Anterior cingulate cortex (tissue), 58 donors: ENCODE data around the gene BTNL8.
A peak's percentile ranks its signal among the peaks of the same experiment; 100 is the strongest.

Source experiments
- DNase-seq, 58 donors: peaks; one replicate each; lab custom pipeline; 2025; lab: John Stamatoyannopoulos, UW

Gene BTNL8

DNA sequence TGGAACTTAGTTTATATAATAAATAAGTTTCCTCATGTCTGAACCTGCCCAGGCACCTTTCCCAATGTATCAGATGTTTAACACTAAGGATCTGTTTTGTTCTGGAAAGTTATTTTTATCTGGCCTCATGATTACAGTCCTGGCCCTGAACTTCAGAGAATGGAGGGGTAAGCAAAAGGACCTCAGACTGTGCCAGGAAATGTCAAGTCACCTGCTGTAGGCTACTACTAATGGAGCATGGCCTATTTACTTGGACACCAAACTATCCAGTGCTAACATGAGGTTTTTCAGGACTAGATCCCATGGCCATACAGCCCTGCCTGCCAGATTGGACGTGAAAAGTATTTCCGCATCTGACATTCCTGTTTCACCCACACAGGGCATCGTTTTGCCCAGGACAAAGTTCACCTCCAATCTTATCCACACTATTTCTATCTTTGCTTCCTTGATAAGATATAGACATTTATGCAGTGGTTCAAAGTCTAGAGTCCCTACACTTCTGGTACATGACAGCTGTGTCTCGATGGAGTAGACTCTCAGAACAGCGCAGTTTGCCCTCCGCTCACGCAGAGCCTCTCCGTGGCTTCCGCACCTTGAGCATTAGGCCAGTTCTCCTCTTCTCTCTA is at the start of gene BTNL8:
Gene BTNL8, plus strand, starts transcription at position 539 of the 626 bp plus-strand sequence. CDS start 152 bp downstream, outside the sequence.
- DNase-seq = no peak

- DNase-seq = no peak
Measured at GRCh38 chr5:180849827-180850226, 49.1 kb upstream of the BTNL8 start.

DNA sequence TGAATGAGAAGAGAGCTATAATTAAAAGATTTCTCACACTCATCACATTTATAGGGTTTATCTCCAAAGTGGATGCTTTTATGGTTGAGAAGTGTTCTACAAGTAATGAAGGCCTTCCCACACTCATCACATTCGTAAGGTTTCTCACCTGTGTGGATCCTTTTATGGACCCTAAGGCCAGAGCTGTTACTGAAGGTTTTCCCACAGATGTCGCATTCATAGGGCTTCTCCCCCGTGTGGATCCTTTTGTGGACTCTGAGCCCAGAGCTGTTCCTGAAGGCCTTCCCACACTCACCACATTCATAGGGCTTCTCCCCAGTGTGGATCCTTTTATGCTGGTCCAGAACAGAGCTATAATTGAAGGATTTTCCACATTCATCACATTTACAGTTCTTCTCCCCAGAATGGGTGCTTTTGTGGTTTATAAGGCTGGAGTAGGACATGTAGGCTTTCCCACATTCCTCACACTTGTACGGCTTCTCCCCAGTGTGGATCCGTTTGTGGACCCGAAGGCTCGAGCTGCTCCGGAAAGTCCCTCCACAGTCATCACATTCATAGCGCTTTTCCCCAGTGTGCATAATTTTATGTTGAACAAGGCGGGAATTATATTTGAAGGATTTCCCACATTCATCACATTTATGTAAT is 48.4 kb upstream of the BTNL8 start:
- no peak for DNase-seq

DNA sequence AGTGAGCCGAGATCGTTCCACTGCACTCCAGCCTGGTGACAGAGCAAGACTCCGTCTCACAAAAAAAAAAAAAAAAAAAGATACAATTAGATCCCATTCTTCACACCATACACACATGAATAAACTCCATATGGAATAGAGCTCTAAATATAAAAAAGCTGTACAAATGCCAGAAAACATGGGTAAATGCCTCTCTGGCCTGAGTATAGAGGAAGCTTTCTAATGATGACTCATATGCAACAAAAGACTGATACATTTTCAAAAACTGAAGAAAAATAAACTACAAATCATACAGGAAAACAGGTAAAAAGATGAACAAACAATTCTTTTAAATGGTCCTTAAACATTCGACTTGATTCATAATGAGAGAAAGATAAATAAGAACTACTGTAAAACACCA is 46.5 kb upstream of the BTNL8 start:
- DNase-seq = no peak

GRCh38 chr5:180853121-180853847 is 45.7 kb upstream of the BTNL8 start:
- DNase-seq = no peak

DNA sequence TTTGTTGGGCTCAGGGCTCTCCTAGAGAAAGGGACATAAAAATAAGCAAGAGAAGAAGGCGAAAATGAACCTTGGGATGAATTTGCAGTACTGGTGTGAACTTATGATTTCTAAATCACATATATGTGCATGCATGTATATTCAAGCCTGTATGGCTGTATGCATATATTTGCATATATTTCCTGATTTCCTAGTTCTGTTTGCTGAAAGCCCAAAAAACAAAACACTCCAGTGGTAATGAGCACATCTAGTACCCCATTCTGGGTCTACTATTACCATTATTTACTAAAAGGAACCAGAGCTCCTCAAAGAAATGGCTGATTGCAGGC is 45.1 kb upstream of the BTNL8 start:
- no peak for DNase-seq

DNA sequence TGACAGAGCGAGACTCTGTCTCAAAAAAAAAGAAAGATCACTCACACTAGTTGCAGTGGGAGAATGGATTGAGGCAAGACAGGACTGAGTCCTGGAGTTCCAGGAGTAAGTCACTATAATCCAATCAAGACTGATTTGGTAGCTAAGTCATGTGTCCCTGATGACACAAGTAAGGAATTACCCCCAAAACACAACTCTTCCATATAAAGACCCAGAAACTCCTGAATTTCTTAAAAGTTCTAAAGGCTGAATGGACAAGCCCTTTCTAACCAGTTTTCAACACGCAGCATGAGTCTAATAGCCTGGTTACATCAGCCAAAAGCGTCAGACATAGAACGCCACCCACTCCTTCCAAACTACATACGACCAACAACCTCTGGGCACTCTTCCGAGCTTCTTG is 40.4 kb upstream of the BTNL8 start:
- DNase-seq = no peak

DNA sequence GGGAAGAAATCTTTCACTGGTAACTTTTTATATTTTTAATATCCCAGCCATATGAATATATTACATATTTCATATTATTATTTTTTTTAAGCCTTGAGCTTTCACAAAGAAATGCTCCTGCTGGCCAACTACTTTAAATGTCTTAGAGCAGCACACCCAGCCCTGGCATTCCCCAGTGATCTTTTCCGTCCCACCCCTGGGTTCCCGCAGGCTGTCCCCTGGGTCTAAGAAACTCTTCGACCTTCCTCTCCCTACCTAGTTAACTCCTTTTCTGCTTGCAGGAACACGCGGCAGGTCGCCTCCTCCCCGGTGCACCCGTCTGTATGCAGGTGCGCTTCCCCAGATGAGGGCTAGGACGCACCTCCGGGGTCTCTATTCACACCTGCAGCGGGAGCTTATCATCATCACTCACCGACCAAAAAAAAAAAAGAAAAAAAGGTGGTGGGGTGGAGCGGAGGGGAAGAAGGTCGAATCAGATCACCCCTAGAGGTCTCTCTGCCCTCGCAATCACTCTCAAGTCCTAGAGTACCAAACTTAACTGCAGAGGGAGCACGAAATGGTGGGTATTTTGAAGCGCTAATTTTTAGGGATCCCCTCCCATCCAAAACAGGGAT is 38.6 kb upstream of the BTNL8 start:
- DNase-seq = no peak

DNA sequence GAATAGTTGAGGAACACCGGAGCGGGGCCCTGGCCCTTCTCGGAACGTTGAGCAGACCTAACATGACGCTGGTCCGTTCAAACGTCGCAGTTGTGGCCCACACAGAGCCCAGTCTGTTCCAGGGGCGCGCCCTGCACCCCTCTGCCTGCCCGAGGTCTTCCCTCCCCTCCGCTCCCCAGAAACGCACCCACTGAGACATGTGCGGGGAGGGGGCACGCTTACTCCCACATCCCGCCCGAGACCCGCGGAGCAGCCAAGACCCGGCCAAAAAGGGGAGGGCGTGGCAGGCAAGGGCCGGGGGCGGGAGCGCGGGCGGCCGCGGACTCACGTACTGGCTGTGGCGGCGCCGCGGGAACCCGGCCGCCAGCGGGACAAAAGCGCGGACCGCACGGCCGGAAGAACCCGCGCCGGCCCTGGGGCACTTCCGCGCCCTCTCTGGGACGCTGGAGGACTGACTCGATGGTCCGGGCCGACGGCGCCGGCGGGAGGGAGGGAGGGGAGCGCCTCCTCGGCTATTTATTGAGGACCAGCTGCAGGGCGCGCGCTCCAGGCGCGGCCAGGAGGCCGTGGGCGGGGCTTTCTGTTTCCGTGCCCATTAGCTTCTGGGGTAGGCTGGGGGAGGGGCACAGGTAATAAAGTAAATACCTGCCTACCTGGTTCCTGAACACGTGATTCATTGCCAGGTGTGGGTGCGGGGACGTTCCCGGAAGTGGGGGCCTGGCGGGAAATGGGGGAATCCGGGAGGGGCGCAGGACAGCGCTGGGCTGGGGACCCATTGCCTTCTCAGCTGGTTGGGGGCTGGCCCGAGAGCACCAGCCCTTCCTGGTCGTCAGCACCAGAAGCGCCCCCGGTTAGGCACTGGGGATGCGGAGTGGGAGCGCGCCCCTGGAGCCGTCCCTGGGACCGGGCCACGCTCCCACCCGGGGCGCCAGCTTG is 37.8 kb upstream of the BTNL8 start, which contains the start of gene ZFP62:
Gene ZFP62, minus strand, starts transcription at position 390 of the 936 bp plus-strand sequence. Its CDS starts 57 bp downstream, at position 333.
- DNase-seq = peak in 57 of 58 donors; percentile 31 to 92 (median 79)

DNA sequence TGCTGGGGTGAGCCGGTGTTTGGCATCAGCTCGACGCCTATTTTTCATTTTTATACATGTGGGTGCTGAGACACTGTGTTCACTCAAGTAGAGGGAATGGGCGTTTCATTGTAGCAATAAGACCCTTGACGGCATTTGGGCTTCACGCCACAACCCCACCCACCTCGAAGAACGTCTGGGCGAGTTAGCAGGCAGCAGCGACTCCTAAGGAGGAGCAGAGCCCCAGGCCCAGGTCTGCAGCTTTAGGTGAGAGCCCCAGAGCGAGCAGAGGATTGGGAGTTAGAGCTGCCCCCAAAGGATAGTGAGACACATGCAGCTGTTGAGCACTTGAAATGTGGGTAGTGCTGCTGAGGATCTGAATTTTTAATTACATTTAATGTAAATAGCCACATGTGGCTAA is 36.3 kb upstream of the BTNL8 start:
- DNase-seq = no peak

GRCh38 chr5:180865981-180866695 is 32.8 kb upstream of the BTNL8 start:
- peak in 1 of 58 donors; percentile 11 for DNase-seq

DNA sequence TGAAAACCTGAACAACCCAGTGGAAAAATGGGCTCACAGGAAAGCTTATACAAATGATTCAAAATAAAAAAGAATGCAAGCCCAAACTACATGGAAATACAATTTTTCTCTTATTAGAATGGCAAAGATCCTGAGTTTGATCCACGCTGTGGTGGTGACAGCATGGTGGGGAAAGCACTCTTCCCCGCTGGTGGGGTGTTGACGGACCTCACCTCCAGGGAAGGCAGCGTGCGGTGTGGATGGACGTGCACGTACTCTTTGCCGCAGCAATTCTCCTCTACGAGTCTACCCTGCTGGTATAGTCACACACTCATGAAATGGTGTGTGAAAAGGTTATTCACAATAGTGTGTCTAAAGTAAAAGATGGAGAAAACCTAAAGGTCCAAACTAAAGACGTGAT is 32.0 kb upstream of the BTNL8 start:
- no peak for DNase-seq

DNA sequence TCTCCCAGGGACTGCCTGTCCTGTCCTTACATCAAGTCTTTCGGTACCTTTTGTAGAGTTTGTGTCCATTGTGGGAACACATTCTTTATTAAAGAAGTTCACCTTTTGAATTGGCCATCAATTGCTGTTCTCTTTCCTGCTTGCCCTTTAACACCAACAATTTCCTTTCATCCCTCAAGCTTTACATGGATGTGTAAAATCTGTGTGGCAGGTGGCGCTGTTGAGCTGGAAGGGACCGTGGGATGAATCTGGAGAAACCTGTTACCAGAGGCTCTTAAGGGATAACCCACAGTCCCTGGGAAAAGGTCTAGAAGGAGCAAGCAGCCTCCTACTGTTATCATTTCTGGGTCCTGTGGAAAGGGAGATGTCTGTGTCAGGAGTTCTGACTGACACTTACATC is 30.0 kb upstream of the BTNL8 start:
- DNase-seq = peak in 52 of 58 donors; percentile 7 to 82 (median 44)

DNA sequence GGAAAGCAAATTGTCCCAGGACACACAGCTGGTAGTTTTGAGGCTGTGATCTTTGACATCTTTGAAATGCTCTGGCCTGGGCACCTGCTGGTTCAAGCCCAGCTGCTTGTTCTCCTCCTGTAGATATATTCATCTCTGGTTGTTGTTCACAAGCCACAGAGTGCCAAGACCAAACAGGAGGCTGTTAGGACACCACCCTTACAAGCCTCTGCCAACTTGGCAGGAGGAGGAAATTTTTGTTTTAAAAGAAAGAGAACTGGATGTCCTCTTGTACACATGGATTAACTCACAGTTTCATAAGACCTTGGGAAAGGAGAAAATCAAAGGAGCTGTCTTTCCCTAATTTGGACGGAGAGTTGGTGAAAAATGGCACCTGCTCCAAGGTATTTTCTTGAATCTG is 29.4 kb upstream of the BTNL8 start:
- DNase-seq = peak in 6 of 58 donors; percentile 8 to 39 (median 25)

- DNase-seq = no peak
Measured at GRCh38 chr5:180870276-180871068, 28.5 kb upstream of the BTNL8 start.

DNA sequence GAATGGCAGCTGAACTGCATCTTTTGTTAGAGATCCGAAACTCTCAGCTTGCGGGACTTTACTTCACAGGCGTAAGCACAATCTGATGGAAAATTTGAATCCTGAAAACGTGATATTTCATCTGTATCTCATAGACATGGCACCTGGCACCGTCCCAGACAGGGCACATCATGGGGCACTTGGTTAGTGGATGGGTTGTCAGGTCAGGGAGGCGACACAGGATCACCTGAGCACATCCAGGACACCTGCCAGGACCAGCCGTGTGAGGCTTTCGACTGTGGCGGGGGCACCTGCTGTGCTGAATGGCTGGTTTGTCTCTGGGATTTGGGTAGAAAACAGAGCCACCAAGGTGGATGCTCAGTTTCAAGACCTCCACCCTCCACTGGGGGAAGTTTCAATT is 26.5 kb upstream of the BTNL8 start:
- DNase-seq = no peak

GRCh38 chr5:180873615-180874520 is 25.1 kb upstream of the BTNL8 start:
- DNase-seq = peak in 2 of 58 donors; percentile 19 to 20
